ENCODE data around the gene SPACA7. TPM values are rescaled to one million over a fixed set of nuclear protein-coding genes. Genes with fewer than 3 reads are reported as not detected.

SPACA7 gene
- total and polyA plus RNA-seq, 9 of the 15 experiments (the other 6 are each of a cell fraction or from before 2014, with no cell fraction given), result not detected

- TF ChIP-seq CGGBP1 (CRISPR knock-in tag; IDR thresholded peaks at IDR 0.05) (no peak), CBFA2T3 (IDR thresholded peaks at IDR 0.05) (no peak), TAF9B (IDR thresholded peaks at IDR 0.05; ENCODE audit: partially characterized antibody) (no peak), CREB3 (tag; conservative IDR thresholded peaks at IDR 0.05; ENCODE audit: low read depth) (no peak), POLR2B (IDR thresholded peaks at IDR 0.05; ENCODE audit: low read depth, partially characterized antibody) (no peak), EGR1 (conservative IDR thresholded peaks at IDR 0.05) (no peak), ARHGAP35 (IDR thresholded peaks at IDR 0.05; ENCODE audit: partially characterized antibody) (no peak), ZZZ3 (IDR thresholded peaks at IDR 0.05) (no peak)
Observed at GRCh38 chr13:112453874-112454647, 77.9 kb downstream of the SPACA7 start (continued).

GRCh38 chr13:112454648-112455334 lies 78.6 kb downstream of the SPACA7 start:
- Histone ChIP-seq H4K20me1 (replicated peaks; ENCODE audit: control insufficient read depth, insufficient read depth, low read length) (no peaks in the 10 kb centered on the region), H3K4me1 (replicated peaks in 1 of 2; ENCODE audit: control insufficient read depth in 2 of 2, insufficient read depth in 2 of 2, low read length in 2 of 2) (peaks cover 0 to 6% of the 10 kb centered on the region in 2 experiments; a peak in 1 of 5 replicates), H3K9ac (ENCODE audit: insufficient read depth in 1 of 2, low read depth in 2 of 2, low read length in 2 of 2) (no peak overlapping the region), H3K9me1 (ENCODE audit: control insufficient read depth, insufficient read depth, low read length) (no peaks in the 10 kb centered on the region), H2AFZ (ENCODE audit: low read depth, low read length) (no peak overlapping the region), H3K27ac (ENCODE audit: extremely low read depth, low read depth, low read length) (no peak overlapping the region), H3K9me3 (replicated peaks; ENCODE audit: control insufficient read depth, insufficient read depth, low read depth, low read length) (no peaks in the 10 kb centered on the region), H3K36me3 (ENCODE audit: control insufficient read depth, insufficient read depth, low read length) (no peaks in the 10 kb centered on the region), H3K4me3 (no peak overlapping the region), H3K4me2 (ENCODE audit: insufficient read depth, low read length) (no peak overlapping the region), H3K79me2 (ENCODE audit: control insufficient read depth, insufficient read depth, low read length) (no peaks in the 10 kb centered on the region), H3K27me3 (ENCODE audit: control insufficient read depth in 2 of 2, insufficient read depth in 2 of 2, low read length in 2 of 2) (peaks cover 19 to 64% of the 10 kb centered on the region in 2 experiments; a peak in 4 of 5 replicates)
- ATAC-seq (no peak), DNase-seq (ENCODE audit: extremely low read depth in 1 of 4, low spot score in 3 of 4) (no peak), FAIRE-seq (no peak)
- WGBS (ENCODE audit: insufficient coverage, low coverage, missing lambda C conversion rate), result 3% methylated on average over 15 of the region's 16 CpGs
- POLR2A ChIA-PET, result interaction anchor here (0.6 to 1.5 kb wide), 3 partner anchors 13 to 393 kb away, joined by 3 read pairs; no protein-coding TSS in a partner anchor
- BruUV-seq (replicated peaks), result no TSS peak
- CTCF ChIA-PET (ENCODE audit: low intra/inter-chr PET ratio), result no interaction called here
- intact Hi-C loops (cut with micrococcal nuclease) (loop anchor here (5.0 kb wide), 1 partner anchor 153 kb away; no protein-coding TSS in a partner anchor), in situ Hi-C loops (cut with MboI) (no loop called here)
- TF ChIP-seq MCM3 (IDR thresholded peaks at IDR 0.05) (no peak), MAFG (tag; conservative IDR thresholded peaks at IDR 0.05) (no peak), ZC3H11A (IDR thresholded peaks at IDR 0.05; ENCODE audit: low read depth, low read length) (no peak), NR2C2 (CRISPR knock-in tag; IDR thresholded peaks at IDR 0.05) (no peak), NR2C2 (tag; IDR thresholded peaks at IDR 0.05) (no peak), ZNF280B (CRISPR knock-in tag; IDR thresholded peaks at IDR 0.05) (no peak), ZSCAN32 (CRISPR knock-in tag; IDR thresholded peaks at IDR 0.05) (no peak), ZC3H8 (IDR thresholded peaks at IDR 0.05) (no peak)

All from K562 (cell line).